GM12892 (cell line): Measurements from ENCODE around the gene C1QL4.
"Not testable (repeated sequence)": the region's sequence is repeated elsewhere in the genome, so short reads cannot be mapped to it uniquely, and the experiment has no call there.

Source experiments
- POLR2AphosphoS5 ChIP-seq: IDR thresholded peaks from 2 replicates; pipeline ENCODE4 v1.6.1; 2011; ENCODE audit warnings: low read depth, low read length, control low read depth
- TAF1 ChIP-seq: IDR thresholded peaks from 2 replicates; pipeline ENCODE4 v1.6.1; 2011; ENCODE audit warnings: low read depth, mild to moderate bottlenecking, control low read depth, low read length, borderline replicate concordance

GRCh38 chr12:49282740-49283375 is 54.1 kb downstream of the C1QL4 start:
- not testable (repeated sequence) for TF ChIP-seq TAF1, POLR2AphosphoS5
